Measurements from ENCODE around the gene CATSPERE.
"Not testable (repeated sequence)": the region's sequence is repeated elsewhere in the genome, so short reads cannot be mapped to it uniquely, and the experiment has no call there.

The CATSPERE gene

GRCh38 chr1:244548558-244549115 is 87.6 kb downstream of the CATSPERE start:
- DNase-seq = no peak

- no peak for DNase-seq
Observed at GRCh38 chr1:244552336-244552735, 91.3 kb downstream of the CATSPERE start.

- DNase-seq = no peak
Observed at GRCh38 chr1:244556263-244556662, 95.2 kb downstream of the CATSPERE start.

- DNase-seq = no peak
Observed at GRCh38 chr1:244557565-244557964, 96.5 kb downstream of the CATSPERE start.

- DNase-seq = no peak
Observed at GRCh38 chr1:244559561-244559960, 98.5 kb downstream of the CATSPERE start.

GRCh38 chr1:244562877-244563276 is 101.8 kb downstream of the CATSPERE start:
- DNase-seq = not testable (repeated sequence)

GRCh38 chr1:244573768-244574167 is 112.7 kb downstream of the CATSPERE start:
- no peak for DNase-seq

- no peak for DNase-seq
Observed at GRCh38 chr1:244576259-244576892, 115.3 kb downstream of the CATSPERE start.

- DNase-seq = not testable (repeated sequence)
Observed at GRCh38 chr1:244578205-244578604, 117.1 kb downstream of the CATSPERE start.

GRCh38 chr1:244583358-244583982 is 122.4 kb downstream of the CATSPERE start:
- DNase-seq = no peak

GRCh38 chr1:244585867-244586266 is 124.8 kb downstream of the CATSPERE start:
- DNase-seq = no peak

- no peak for DNase-seq
Observed at GRCh38 chr1:244590670-244591069, 129.6 kb downstream of the CATSPERE start.

- no peak for DNase-seq
Observed at GRCh38 chr1:244598611-244599010, 137.5 kb downstream of the CATSPERE start.

- peak; percentile 50 for DNase-seq
Observed at GRCh38 chr1:244599937-244600350, 138.9 kb downstream of the CATSPERE start.

- DNase-seq = no peak
Observed at GRCh38 chr1:244601336-244601735, 140.3 kb downstream of the CATSPERE start.

- DNase-seq = no peak
Observed at GRCh38 chr1:244603498-244603897, 142.4 kb downstream of the CATSPERE start.

- DNase-seq = no peak
Observed at GRCh38 chr1:244605835-244606370, 144.8 kb downstream of the CATSPERE start.

GRCh38 chr1:244614113-244614836 is 153.2 kb downstream of the CATSPERE start:
- DNase-seq = no peak

- no peak for DNase-seq
Observed at GRCh38 chr1:244614879-244615278, 153.8 kb downstream of the CATSPERE start.

- no peak for DNase-seq
Observed at GRCh38 chr1:244615301-244615700, 154.2 kb downstream of the CATSPERE start.

GRCh38 chr1:244626709-244627108 is 165.6 kb downstream of the CATSPERE start:
- no peak for DNase-seq

GRCh38 chr1:244628789-244629188 is 167.7 kb downstream of the CATSPERE start:
- no peak for DNase-seq

- no peak for DNase-seq
Observed at GRCh38 chr1:244633140-244633539, 172.1 kb downstream of the CATSPERE start.

Measured in stimulated activated CD8-positive, alpha-beta memory T cell treated with anti-CD3 and anti-CD28 coated beads, Interleukin-4, amount 100 ng/mL, for 48 hours (primary cell).